ENCODE measurements around the gene ETF1. TPM values are rescaled to one million over a fixed set of nuclear protein-coding genes. Genes with fewer than 3 reads are reported as not detected.

ETF1 gene
- total and polyA plus RNA-seq, 9 of the 15 experiments (the other 6 are each of a cell fraction or from before 2014, with no cell fraction given), result 53.7 to 209 (median 164) TPM

- TF ChIP-seq ZNF282 (CRISPR knock-in tag; IDR thresholded peaks at IDR 0.05) (no peak), ZBTB11 (CRISPR knock-in tag; IDR thresholded peaks at IDR 0.05) (peak in 2 of 3 experiments; percentile 70 to 92; a peak in 5 of 6 replicates), SRSF1 (IDR thresholded peaks at IDR 0.05; ENCODE audit: low read depth, low read length) (peak; percentile 89; the same call in 1 of the 2 replicates), MXD1 (CRISPR knock-in tag; IDR thresholded peaks at IDR 0.05; ENCODE audit: borderline replicate concordance, poor library complexity, severe bottlenecking) (no peak), KLF16 (IDR thresholded peaks at IDR 0.05) (peak; percentile 65; the same call in 1 of the 2 replicates), HOXB6 (CRISPR knock-in tag; IDR thresholded peaks at IDR 0.05; ENCODE audit: borderline replicate concordance) (no peak), ADNP (tag; IDR thresholded peaks at IDR 0.05) (no peak), YY1 (IDR thresholded peaks at IDR 0.05; ENCODE audit: borderline replicate concordance in 1 of 3, control insufficient read depth in 1 of 3, extremely low read depth in 1 of 3, insufficient read depth in 3 of 3, insufficient read length in 1 of 3, insufficient replicate concordance in 2 of 3, low read depth in 1 of 3, low read length in 2 of 3) (peak in 1 of 3 experiments; percentile 56), POLR2AphosphoS5 (IDR thresholded peaks at IDR 0.05; ENCODE audit: control insufficient read depth, insufficient read depth, low read depth, low read length) (peak; percentile 42; the same call in 1 of the 2 replicates), ID3 (CRISPR knock-in tag; IDR thresholded peaks at IDR 0.05) (no peak), ID3 (tag; IDR thresholded peaks at IDR 0.05) (no peak), CREBBP (IDR thresholded peaks at IDR 0.05; ENCODE audit: low read depth, low read length) (no peak), ZNF3 (CRISPR knock-in tag; IDR thresholded peaks at IDR 0.05) (no peak), CUX1 (CRISPR knock-in tag; IDR thresholded peaks at IDR 0.05) (no peak), SMAD3 (CRISPR knock-in tag; conservative IDR thresholded peaks at IDR 0.05) (no peak), BMI1 (IDR thresholded peaks at IDR 0.05; ENCODE audit: low read length) (no peak), SRSF7 (optimal IDR thresholded peaks at IDR 0.05; ENCODE audit: low read depth, low read length) (no peak), TSC22D4 (tag; IDR thresholded peaks at IDR 0.05) (no peak)
Observed at GRCh38 chr5:138464008-138464387, 79.0 kb downstream of the ETF1 start (continued).
